ENCODE results near the gene TAB3. TPM values are rescaled to one million over a fixed set of nuclear protein-coding genes. Genes with fewer than 3 reads are reported as not detected.

Gene TAB3
- total and polyA plus RNA-seq, 2 of the 4 experiments (the other 2 are of a cell fraction) = 4.7 to 6.4 TPM

- H3K4me2 ChIP-seq (ENCODE audit: low read depth, low read length) = no peak overlapping the region
- no peak for TF ChIP-seq CHD1 (IDR thresholded peaks at IDR 0.05; ENCODE audit: low read depth, low read length)
- TF ChIP-seq RAD21 (IDR thresholded peaks at IDR 0.05; ENCODE audit: low read length) = no peak
- ChIA-PET POLR2A (ENCODE audit: unreplicated experiment) (no interaction called here), CTCF (no interaction called here)
- no peak overlapping the region for H3K4me3 ChIP-seq (ENCODE audit: insufficient read depth, low read depth, low read length)
- no peak overlapping the region for H2BK20ac ChIP-seq (ENCODE audit: low read depth, low read length)
- in situ Hi-C loops (cut with MboI; ENCODE audit: low sequenced_read_pairs) (no loop called here), intact Hi-C loops (cut with micrococcal nuclease) (no loop called here), dilution Hi-C loops (cut with HindIII; ENCODE audit: low sequenced_read_pairs, unreplicated experiment) (no loop called here)
- no peak overlapping the region for H2BK5ac ChIP-seq (ENCODE audit: low read depth, low read length, poor library complexity, severe bottlenecking)
- no peak overlapping the region for H3K4ac ChIP-seq (ENCODE audit: low read depth, low read length)
- no peak overlapping the region for H3K23ac ChIP-seq (ENCODE audit: low read depth, low read length)
- no peak overlapping the region for H3K9ac ChIP-seq (ENCODE audit: low read depth, low read length)
- H3K27me3 ChIP-seq (ENCODE audit: control insufficient read depth, insufficient read depth, low read length) = no peaks in the 10 kb centered on the region
- no peak overlapping the region for H4K8ac ChIP-seq (ENCODE audit: low read depth in 2 of 2, low read length in 2 of 2)
- no peak for ATAC-seq (ENCODE audit: low read depth)
- H3K18ac ChIP-seq (ENCODE audit: low read depth, low read length) = no peak overlapping the region
- no peaks in the 10 kb centered on the region for H3K79me1 ChIP-seq (ENCODE audit: low read depth in 1 of 2, low read length in 2 of 2)
- no peak for DNase-seq
- H4K91ac ChIP-seq (ENCODE audit: insufficient read depth, low read depth, low read length) = no peak overlapping the region
- no peak overlapping the region for H2AK9ac ChIP-seq (replicated peaks; ENCODE audit: low read depth, low read length, poor library complexity)
- H4K5ac ChIP-seq (ENCODE audit: low read depth, low read length) = no peak overlapping the region
- no peak overlapping the region for H2BK120ac ChIP-seq (ENCODE audit: low read depth, low read length)
- WGBS, 2 experiments (ENCODE audit: extremely low coverage in 2 of 2, insufficient read length in 1 of 2) = no CpG with 5 or more reads among the region's 4 CpGs
- no peak overlapping the region for H3K14ac ChIP-seq (replicated peaks; ENCODE audit: low read depth, low read length)
- H3K56ac ChIP-seq (ENCODE audit: extremely low read depth, insufficient read depth, low read length) = no peak overlapping the region
- BruUV-seq (replicated peaks) = no TSS peak
- peaks cover 7% of the 10 kb centered on the region; the same call in 1 of the 2 replicates for H3K36me3 ChIP-seq (ENCODE audit: control insufficient read depth, insufficient read depth, low read length)
- no peaks in the 10 kb centered on the region for H3K9me3 ChIP-seq (ENCODE audit: control insufficient read depth, insufficient read depth, low read length)
- H3K27ac ChIP-seq (ENCODE audit: insufficient read depth, low read length) = no peak overlapping the region
- H2BK15ac ChIP-seq (ENCODE audit: low read depth, low read length) = no peak overlapping the region
- 0 out of 2 replicates have a peak, but pooled peaks cover 2% of the 10 kb centered on the region for H3K9me1 ChIP-seq (ENCODE audit: insufficient read depth, low read length)
- H2AFZ ChIP-seq (replicated peaks; ENCODE audit: low read length, poor library complexity) = no peak overlapping the region
- H2AK5ac ChIP-seq (ENCODE audit: low read depth, low read length) = no peak overlapping the region
- no peaks in the 10 kb centered on the region for H4K20me1 ChIP-seq (ENCODE audit: insufficient read depth, low read length)
- H3K4me1 ChIP-seq (ENCODE audit: control insufficient read depth, insufficient read depth, low read length) = no peaks in the 10 kb centered on the region
Observed at GRCh38 chrX:30835373-30835772, 53.7 kb downstream of the TAB3 start.

All from IMR-90 (cell line).